KBM-7 (cell line): ENCODE results near the gene DIP2C.

Experiments
- DNase-seq: peaks from one replicate; pipeline ENCODE4 v3.0.0-alpha.2; 2015
- in situ Hi-C: fragments of 300-500 bp; cut with MboI; formaldehyde crosslinking; loops from 2 replicates; pipeline ENCODE4 v1.14.3; 2020; ENCODE audit warnings: low sequenced_read_pairs, low pct_unique_long_range_greater_than_20kb, mixed read lengths

Gene DIP2C

GRCh38 chr10:244227-244626, 445.2 kb downstream of the DIP2C start:
- no peak for DNase-seq
- in situ Hi-C loops: no loop called here

- in situ Hi-C loops: no loop called here
- no peak for DNase-seq
These were observed 447.4 kb downstream of the DIP2C start for GRCh38 chr10:241966-242643.

GRCh38 chr10:241451-241850, 448.0 kb downstream of the DIP2C start:
- in situ Hi-C loops: no loop called here
- DNase-seq: no peak

GRCh38 chr10:239109-239508, 450.4 kb downstream of the DIP2C start:
- DNase-seq: no peak

GRCh38 chr10:235915-236314, 453.6 kb downstream of the DIP2C start:
- in situ Hi-C loops: no loop called here
- DNase-seq: no peak

More at GRCh38 chr10:239109-239508, 450.4 kb downstream of the DIP2C start:
- in situ Hi-C loops: no loop called here

GRCh38 chr10:234708-235406, 454.6 kb downstream of the DIP2C start:
- in situ Hi-C loops: no loop called here
- DNase-seq: no peak

GRCh38 chr10:232878-233277, 456.6 kb downstream of the DIP2C start:
- in situ Hi-C loops: no loop called here
- DNase-seq: no peak

GRCh38 chr10:232061-232460, 457.4 kb downstream of the DIP2C start:
- in situ Hi-C loops: no loop called here

GRCh38 chr10:230758-231157, 458.7 kb downstream of the DIP2C start:
- no peak for DNase-seq
- in situ Hi-C loops: no loop called here

More at GRCh38 chr10:232061-232460, 457.4 kb downstream of the DIP2C start:
- no peak for DNase-seq

GRCh38 chr10:228366-228765, 461.1 kb downstream of the DIP2C start:
- in situ Hi-C loops: no loop called here
- DNase-seq: no peak

- DNase-seq: no peak
- in situ Hi-C loops: no loop called here
These were observed 462.5 kb downstream of the DIP2C start for GRCh38 chr10:227014-227413.

GRCh38 chr10:226018-226417, 463.4 kb downstream of the DIP2C start:
- no peak for DNase-seq
- in situ Hi-C loops: no loop called here

GRCh38 chr10:224571-224970, 464.9 kb downstream of the DIP2C start:
- no peak for DNase-seq
- in situ Hi-C loops: no loop called here
